Ovary (tissue), 9 donors: ENCODE results near the gene DRC1. TPM values are rescaled to one million over a fixed set of nuclear protein-coding genes. Genes with fewer than 3 reads are reported as not detected.

Experiments
- DNase-seq, 5 donors: peaks; one replicate each; pipeline ENCODE4 v3.0.0-alpha.2; 2019 to 2020
- H3K27ac ChIP-seq, 2 donors: fragments of 200-600 bp; one replicate each; pipeline versions ENCODE4 v1.5.1 to v1.8.0; 2019 to 2022
- H3K27me3 ChIP-seq: fragments of 200-600 bp; one replicate; pipeline ENCODE4 v1.8.0; 2022
- H3K36me3 ChIP-seq: fragments of 200-600 bp; sonication (generic); one replicate; pipeline ENCODE4 v1.5.1; 2019
- H3K4me1 ChIP-seq: one replicate; pipeline ENCODE4 v1.8.1; 2013; ENCODE audit warnings: mild to moderate bottlenecking, moderate library complexity; ENCODE audit not compliant: insufficient read depth
- H3K4me3 ChIP-seq: fragments of 200-600 bp; sonication (generic); one replicate; pipeline ENCODE4 v1.5.1; 2017
- H3K9me3 ChIP-seq, 2 donors: fragments of 200-600 bp in 1 of 2; sonication (generic) in 1 of 2; one replicate each; pipeline versions ENCODE4 v1.5.1 to v1.8.1; 2013 to 2019; ENCODE audit warnings: mild to moderate bottlenecking in 1 of 2, moderate library complexity in 1 of 2
- CTCF ChIP-seq, 3 donors: fragments of 450-650 bp in 2 of 3; fragments of 200-600 bp in 1 of 3; IDR thresholded peaks; one replicate each; pipeline versions ENCODE4 v1.5.1 to v1.8.0; 2016 to 2022; ENCODE audit warnings: antibody characterized with exemption in 3 of 3, mild to moderate bottlenecking in 1 of 3
- EP300 ChIP-seq: sonication (generic); formaldehyde crosslinking; IDR thresholded peaks from one replicate; pipeline ENCODE4 v1.6.1; 2017; ENCODE audit warnings: antibody characterized with exemption
- POLR2A ChIP-seq: fragments of 450-650 bp; IDR thresholded peaks from one replicate; pipeline ENCODE4 v1.6.1; 2017; ENCODE audit warnings: antibody characterized with exemption, mild to moderate bottlenecking, moderate library complexity
- WGBS, 3 donors: extraction: QIAGEN DNeasy Blood & Tissue Kit in 1 of 3; methylation state at CpG; one replicate each; pipeline versions ENCODE4 v1.1.5 to v1.1.7; 2013 to 2017; 5-methylcytosine and 5-hydroxymethylcytosine counted together
- intact Hi-C, 4 donors: fragments of 100-400 bp; cut with DNase I; formaldehyde crosslinking; loops; one replicate each; pipeline versions ENCODE4 v1.11.0 to v1.15.1; 2022 to 2023
- polyA plus RNA-seq, 2 donors: library from polyadenylated mRNA; stranded (reverse); fragments of 200-250 nt in 1 of 2; fragments of 350-450 nt in 1 of 2; fragmentation: Illumina TruSeq in 1 of 2; extraction: RNeasy Lipid Tissue Mini Kit (QIAGEN cat#74804) in 1 of 2; gene quantifications; one replicate each; pipeline ENCODE4 v1.2.3, GENCODE V29; 2013 to 2014
- total RNA-seq, 7 donors: library from RNA; depleted of rRNA in 2 of 7; stranded (reverse); fragments of >200 nt in 2 of 7; fragmentation: NEBNext Ultra II Directional in 3 of 7; extraction: Animal tissue kit (Norgen Biotek cat#: 25700) in 3 of 7; gene quantifications; one replicate each; pipeline versions ENCODE4 v1.1.0 to v1.2.4, GENCODE V29; 2016 to 2023
- donor health status: DM: no; HTN: no; CAD: no; lungs with moderate emphysema.
- donor health status: DM: no; HTN: no; CAD: no.
- donor health status: Bipolar disorder and iron deficiency.
- donor health status: DM: yes; HTN: yes; CAD: no.
- donor health status: DM: no; HTN: no; CAD: no.
- donor health status: DM: yes; HTN: yes; CAD: no.

Gene DRC1
- total and polyA plus RNA-seq, 9 donors: 0.05 to 11.8 (median 1.2) TPM; not detected in 3

DNA sequence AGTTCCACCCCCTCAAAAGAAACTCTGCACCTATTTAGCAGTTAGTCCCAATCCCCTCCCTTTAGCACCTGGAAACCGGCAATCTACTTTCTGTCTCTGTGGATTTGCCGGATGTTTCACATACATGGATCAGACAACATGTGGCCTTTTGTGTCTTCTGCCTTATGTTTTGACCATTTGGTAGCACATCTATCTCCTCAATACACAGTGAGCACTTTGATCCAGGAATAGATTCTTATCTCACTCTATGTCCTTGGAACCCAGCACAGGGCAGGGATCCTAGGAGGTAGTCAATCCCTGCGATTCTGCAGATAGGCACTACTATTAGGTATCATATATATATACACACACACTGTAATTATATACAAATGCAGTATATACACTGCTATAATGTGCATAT is 80.0 kb downstream of the DRC1 start:
- WGBS, 3 donors: 91 to 93% (median 91%) methylated on average over 3 of the region's 3 CpGs
- H3K4me3 ChIP-seq: no peak overlapping the region
- H3K27me3 ChIP-seq: no peaks in the 10 kb centered on the region
- no peaks in the 10 kb centered on the region for H3K9me3 ChIP-seq
- TF ChIP-seq EP300 (no peak), CTCF (IDR thresholded peaks at IDR 0.05) (no peak), POLR2A (no peak)
- intact Hi-C loops: no loop called here
- H3K4me1 ChIP-seq: peaks cover 27% of the 10 kb centered on the region
- DNase-seq: no peak
- no peak overlapping the region for H3K27ac ChIP-seq
- no peaks in the 10 kb centered on the region for H3K36me3 ChIP-seq

DNA sequence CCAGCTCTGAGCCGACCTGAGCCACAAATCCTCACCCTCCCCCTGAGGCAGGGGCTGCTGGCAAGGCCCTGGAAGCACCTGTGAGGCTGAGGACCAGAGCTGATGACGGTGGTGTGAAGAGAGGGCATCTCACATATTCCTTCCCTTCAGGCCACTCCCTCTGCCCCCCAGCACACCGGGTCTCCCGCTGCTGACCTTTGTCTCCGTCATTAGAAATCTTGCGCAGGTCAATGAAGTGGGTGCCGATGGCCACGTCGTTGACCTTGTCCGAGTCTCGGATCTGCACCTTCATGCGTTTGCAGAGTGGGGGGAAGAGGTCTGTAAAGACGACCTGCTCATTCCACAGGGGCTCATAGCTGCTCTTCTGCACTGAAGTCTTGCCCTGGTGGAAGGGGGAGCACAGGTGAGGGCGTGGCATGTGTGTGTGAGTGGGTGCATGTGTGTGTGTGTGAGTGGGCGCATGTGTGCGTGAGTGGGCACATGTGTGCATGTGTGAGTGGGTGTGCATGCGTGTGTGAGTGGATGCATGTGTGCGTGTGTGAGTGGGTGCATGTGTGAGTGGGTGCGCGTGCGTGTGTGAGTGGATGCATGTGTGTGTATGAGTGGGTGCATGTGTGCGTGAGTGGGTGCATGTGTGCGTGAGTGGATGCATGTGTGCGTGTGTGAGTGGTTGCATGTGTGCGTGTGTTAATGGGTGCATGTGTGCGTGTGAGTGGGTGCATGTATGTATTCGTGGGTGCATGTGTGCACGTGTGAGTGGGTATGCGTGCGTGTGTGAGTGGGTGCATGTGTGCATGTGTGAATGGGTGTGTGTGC is 80.7 kb downstream of the DRC1 start:
- TF ChIP-seq EP300: no peak
- TF ChIP-seq CTCF (IDR thresholded peaks at IDR 0.05): no peak
- TF ChIP-seq POLR2A: no peak
- H3K27ac ChIP-seq: no peak overlapping the region
- no peak for DNase-seq
- no peak overlapping the region for H3K4me3 ChIP-seq
- peaks cover 24% of the 10 kb centered on the region for H3K4me1 ChIP-seq
- intact Hi-C loops: no loop called here
- no peaks in the 10 kb centered on the region for H3K9me3 ChIP-seq
- no peaks in the 10 kb centered on the region for H3K36me3 ChIP-seq
- 90 to 92% (median 91%) methylated on average over 30 of the region's 30 CpGs for WGBS, 3 donors
- no peaks in the 10 kb centered on the region for H3K27me3 ChIP-seq

DNA sequence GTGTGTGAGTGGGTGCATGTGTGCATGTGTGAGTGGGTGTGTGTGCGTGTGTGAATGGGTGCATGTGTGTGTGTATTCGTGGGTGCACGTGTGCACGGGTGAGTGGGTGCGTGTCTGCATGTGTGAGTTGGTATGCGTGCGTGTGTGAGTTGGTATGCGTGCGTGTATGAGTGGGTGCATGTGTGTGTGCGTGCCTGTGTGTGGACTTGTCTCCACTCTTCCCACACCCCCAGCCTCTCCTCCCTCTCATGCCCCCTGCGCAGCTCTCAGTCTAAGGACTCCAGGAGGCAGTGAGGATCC is 81.3 kb downstream of the DRC1 start:
- Histone ChIP-seq H3K27me3 (no peaks in the 10 kb centered on the region), H3K4me1 (peaks cover 24% of the 10 kb centered on the region), H3K27ac (no peak overlapping the region), H3K4me3 (no peak overlapping the region), H3K9me3 (no peaks in the 10 kb centered on the region), H3K36me3 (no peaks in the 10 kb centered on the region)
- DNase-seq: no peak
- intact Hi-C loops: no loop called here
- TF ChIP-seq CTCF (IDR thresholded peaks at IDR 0.05) (no peak), POLR2A (no peak), EP300 (no peak)
- 89 to 94% (median 92%) methylated on average over 11 of the region's 11 CpGs for WGBS, 3 donors

DNA sequence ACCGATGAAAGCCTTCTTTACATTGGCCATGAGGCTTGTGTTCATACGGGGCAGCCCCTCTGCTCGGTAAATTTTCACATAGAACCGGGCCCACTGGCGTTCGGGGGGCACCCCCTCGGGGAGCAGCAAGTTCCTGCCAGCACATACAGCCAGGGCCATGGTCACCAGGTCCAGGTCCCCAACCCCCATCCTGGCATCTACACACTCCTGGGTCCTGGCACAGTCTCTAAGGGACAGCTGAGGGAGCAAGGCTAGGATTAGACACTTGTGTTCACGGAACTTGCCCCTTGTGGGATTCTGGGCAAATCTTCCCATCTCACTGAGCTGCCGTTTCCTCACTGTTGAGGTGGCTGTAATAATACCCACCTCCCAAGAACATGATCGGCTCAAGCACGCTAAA is 81.8 kb downstream of the DRC1 start:
- H3K9me3 ChIP-seq: no peaks in the 10 kb centered on the region
- H3K4me3 ChIP-seq: no peak overlapping the region
- H3K27ac ChIP-seq: peak overlapping the region in 1 of 2 donors; percentile 13
- 21 to 56% (median 21%) methylated on average over 11 of the region's 11 CpGs for WGBS, 3 donors
- DNase-seq: no peak
- TF ChIP-seq EP300 (no peak), CTCF (IDR thresholded peaks at IDR 0.05) (no peak), POLR2A (no peak)
- H3K36me3 ChIP-seq: no peaks in the 10 kb centered on the region
- H3K27me3 ChIP-seq: no peaks in the 10 kb centered on the region
- intact Hi-C loops: no loop called here
- H3K4me1 ChIP-seq: peaks cover 22% of the 10 kb centered on the region
